Hindlimb muscle (tissue), 1 donor: Measurements from ENCODE around the gene LAMTOR1. TPM values are rescaled to one million over a fixed set of nuclear protein-coding genes. Genes with fewer than 3 reads are reported as not detected.

Experiments used
- DNase-seq: peaks from one replicate; pipeline ENCODE4 v3.0.0-alpha.2; 2013
- polyA plus RNA-seq: library from polyadenylated mRNA; unstranded; fragments of 120-200 nt; gene quantifications from one replicate; pipeline ENCODE4 v1.2.1, GENCODE V29; 2013; ENCODE audit not compliant: insufficient read length

The LAMTOR1 gene
- polyA plus RNA-seq, 1 donor = 83.8 TPM

GRCh38 chr11:72080326-72081183 lies 22.5 kb downstream of the LAMTOR1 start, which contains the start of the genes LRRC51 and NUMA1:
Gene LRRC51, plus strand, starts transcription at chr11:72080850. Its CDS starts 8,234 bp downstream, at chr11:72089084.
Gene NUMA1, minus strand, starts transcription at chr11:72080542. Its CDS starts 44,599 bp downstream, at chr11:72035943.
- peak; percentile 99 for DNase-seq

- no peak for DNase-seq
Measured at GRCh38 chr11:72079819-72080325, 23.2 kb downstream of the LAMTOR1 start.

- DNase-seq = no peak
Measured at GRCh38 chr11:72078477-72078876, 24.6 kb downstream of the LAMTOR1 start.

DNA sequence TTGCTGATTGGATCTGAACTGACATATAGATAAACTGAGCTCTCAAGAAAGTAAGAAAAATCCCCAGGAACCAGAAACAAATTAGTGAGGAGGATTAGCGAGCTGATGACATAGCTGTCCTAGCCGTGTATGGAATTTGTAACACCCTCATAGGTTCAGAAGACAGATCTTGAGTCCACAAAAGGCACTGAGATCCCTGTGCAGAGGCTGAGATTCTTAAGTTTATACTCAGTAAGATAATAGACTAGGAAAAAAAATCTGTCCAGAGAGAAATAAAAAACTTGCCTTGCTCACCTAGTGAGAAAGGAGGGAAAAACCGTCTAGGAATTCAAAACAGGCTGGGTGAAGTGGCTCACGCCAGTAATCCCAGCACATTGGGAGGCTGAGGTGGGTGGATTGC lies 27.3 kb downstream of the LAMTOR1 start:
- no peak for DNase-seq

- DNase-seq = no peak
Measured at GRCh38 chr11:72075109-72075508, 28.0 kb downstream of the LAMTOR1 start.

- DNase-seq = no peak
Measured at GRCh38 chr11:72072348-72072747, 30.7 kb downstream of the LAMTOR1 start.

- DNase-seq = no peak
Measured at GRCh38 chr11:72070491-72070890, 32.6 kb downstream of the LAMTOR1 start.

DNA sequence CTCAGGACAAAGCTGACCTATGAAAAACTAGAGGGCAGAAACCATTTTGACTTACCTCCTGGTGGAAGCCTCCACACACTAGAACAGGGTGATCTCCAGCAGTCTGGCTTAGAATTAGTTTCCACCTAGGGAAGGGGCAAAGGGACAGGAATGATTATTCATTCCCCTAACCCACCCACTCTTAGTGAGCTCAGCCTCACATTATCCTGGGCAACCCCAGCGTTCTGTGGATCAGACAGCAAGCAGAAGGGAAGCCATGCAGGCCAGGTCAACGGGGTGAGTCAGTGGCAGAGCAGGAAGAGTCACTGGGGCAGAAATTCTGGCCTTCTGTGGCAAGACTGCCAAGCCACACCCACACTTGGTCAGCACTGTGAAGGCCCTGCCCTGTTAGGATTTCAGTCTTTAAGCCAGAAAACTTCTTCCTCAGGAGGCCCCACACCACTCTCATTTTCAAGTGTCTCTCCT lies 33.3 kb downstream of the LAMTOR1 start:
- DNase-seq = peak; percentile 43

DNA sequence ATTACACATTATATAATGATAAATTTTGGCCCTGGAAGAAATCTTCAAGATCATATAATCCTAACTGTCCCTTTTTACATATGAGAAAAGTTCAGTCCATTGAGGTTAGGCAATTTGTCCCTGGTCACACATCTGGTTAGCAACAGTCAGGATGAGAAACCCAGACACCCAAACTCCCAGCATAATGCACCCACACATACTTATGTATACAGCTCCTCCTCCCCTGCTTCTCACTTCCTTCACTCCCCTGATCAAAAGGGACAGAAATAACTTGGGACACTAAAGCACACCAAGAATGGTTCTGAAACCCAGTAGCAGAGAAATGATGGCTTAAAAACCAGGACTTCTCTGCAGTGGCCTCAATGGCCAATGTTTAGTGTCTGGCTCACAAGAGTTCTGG lies 33.9 kb downstream of the LAMTOR1 start:
- no peak for DNase-seq

GRCh38 chr11:72067676-72068075 lies 35.4 kb downstream of the LAMTOR1 start:
- DNase-seq = no peak

- DNase-seq = no peak
Measured at GRCh38 chr11:72067266-72067665, 35.8 kb downstream of the LAMTOR1 start.

GRCh38 chr11:72066855-72067254 lies 36.2 kb downstream of the LAMTOR1 start:
- DNase-seq = no peak

DNA sequence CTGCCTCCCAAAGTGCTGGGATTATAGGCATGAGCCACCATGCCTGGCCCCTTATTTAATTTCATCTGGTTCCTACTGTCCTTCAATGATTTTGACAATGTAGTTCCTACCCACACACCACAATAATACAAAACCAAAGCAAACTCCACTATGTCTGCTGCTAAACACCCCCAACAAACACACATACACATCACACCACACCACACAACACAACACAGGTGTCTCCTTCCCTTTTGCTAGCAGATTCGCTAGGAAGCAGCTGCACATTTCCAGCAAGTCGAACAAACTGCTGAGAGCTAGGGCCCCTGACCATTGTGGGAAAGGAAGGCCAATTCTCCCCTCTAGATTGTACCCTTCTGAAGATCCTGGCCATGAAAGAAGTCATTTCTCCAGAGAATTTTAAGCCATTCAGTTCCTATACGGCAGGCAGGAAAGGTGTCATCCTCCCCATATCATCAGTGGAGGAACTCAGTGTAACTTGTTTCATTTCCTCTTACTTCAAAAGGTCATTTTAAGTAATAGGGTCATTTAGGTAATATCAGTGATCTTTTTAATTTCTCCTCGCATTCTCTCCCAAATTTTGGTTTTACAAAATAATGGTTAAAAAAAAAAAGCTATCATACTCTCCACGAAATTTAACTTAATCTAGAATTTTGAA lies 41.2 kb downstream of the LAMTOR1 start:
- no peak for DNase-seq

- DNase-seq = no peak
Measured at GRCh38 chr11:72058416-72059034, 44.6 kb downstream of the LAMTOR1 start.

DNA sequence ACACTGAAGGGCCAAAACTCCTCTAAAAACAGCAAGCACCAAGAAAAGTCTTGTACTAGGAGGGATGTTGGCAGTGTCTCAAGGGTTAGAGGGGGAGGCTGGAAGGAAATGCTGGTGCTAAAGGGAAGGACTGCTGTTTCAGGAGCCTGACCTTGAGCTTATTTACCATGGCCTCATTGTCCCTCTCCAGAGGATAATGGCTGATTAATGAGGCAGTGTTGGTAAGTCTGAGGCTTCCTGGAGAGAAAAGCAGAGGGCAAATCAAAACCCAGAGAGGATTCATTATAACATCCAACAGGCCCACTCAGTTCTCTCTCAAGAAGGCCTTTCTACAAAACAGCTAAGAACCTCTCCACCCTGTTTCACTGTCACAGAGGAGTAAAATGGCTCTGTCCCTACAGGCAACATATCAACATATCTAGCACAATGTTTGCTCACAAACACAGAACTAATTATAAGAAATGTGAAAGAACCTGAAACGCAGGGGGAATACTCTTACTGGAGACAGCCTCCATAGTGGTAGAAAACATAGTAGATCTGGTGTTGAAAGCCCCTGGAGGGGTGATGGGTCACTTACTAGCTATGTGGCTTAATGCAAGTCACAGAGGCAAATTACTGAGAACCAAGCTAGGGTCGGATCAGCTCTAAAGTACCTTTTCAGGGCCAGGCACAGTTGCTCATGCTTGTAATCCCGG lies 54.2 kb downstream of the LAMTOR1 start:
- DNase-seq = no peak

Other genes with a start within 250 kb of the LAMTOR1 start
- gene DEFB131B, start 224.8 kb downstream of the LAMTOR1 start, polyA plus RNA-seq = not detected
- gene XNDC1N, start 174.7 kb downstream of the LAMTOR1 start, polyA plus RNA-seq = 4.1 TPM
- gene RNF121, start 174.3 kb downstream of the LAMTOR1 start, polyA plus RNA-seq = 22.8 TPM
- 7.4 TPM for gene IL18BP, start 104.4 kb downstream of the LAMTOR1 start, polyA plus RNA-seq
- 215 TPM for gene NUMA1, start 22.8 kb downstream of the LAMTOR1 start, polyA plus RNA-seq
- 8.8 TPM for gene LRRC51, start 22.4 kb downstream of the LAMTOR1 start, polyA plus RNA-seq
- not detected for gene TOMT, start 2.6 kb upstream of the LAMTOR1 start, polyA plus RNA-seq
- 32.5 TPM for gene ANAPC15, start 9.4 kb upstream of the LAMTOR1 start, polyA plus RNA-seq
- gene FOLR3, start 32.4 kb upstream of the LAMTOR1 start, polyA plus RNA-seq = 0.61 TPM
- 19.0 TPM for gene FOLR1, start 88.8 kb upstream of the LAMTOR1 start, polyA plus RNA-seq
- 31.4 TPM for gene FOLR2, start 113.5 kb upstream of the LAMTOR1 start, polyA plus RNA-seq
- 233 TPM for gene INPPL1, start 121.5 kb upstream of the LAMTOR1 start, polyA plus RNA-seq
- gene PHOX2A, start 140.9 kb upstream of the LAMTOR1 start, polyA plus RNA-seq = 0.21 TPM